Omental fat pad (tissue), 4 donors: ENCODE data around the gene NPTX1. TPM values are rescaled to one million over a fixed set of nuclear protein-coding genes. Genes with fewer than 3 reads are reported as not detected.

Experiments
- ATAC-seq: fragments of 150-250 bp; one replicate; pipeline ENCODE4 v1.9.1; 2016; ENCODE audit warnings: mild to moderate bottlenecking, moderate library complexity; ENCODE audit not compliant: low FRiP score
- DNase-seq: peaks from one replicate; pipeline ENCODE4 v3.0.0-alpha.2; 2019; ENCODE audit warnings: low spot score
- CTCF ChIP-seq, 3 donors: fragments of 450-650 bp; IDR thresholded peaks; one replicate each; pipeline ENCODE4 v1.5.1; 2016 to 2017; ENCODE audit warnings: antibody characterized with exemption in 3 of 3, mild to moderate bottlenecking in 3 of 3, moderate library complexity in 2 of 3
- small RNA-seq: library from RNA; depleted of rRNA; stranded (forward); fragments of <200 nt; gene quantifications from one replicate; pipeline ENCODE3, GENCODE V24; 2016
- total RNA-seq, 4 donors: library from RNA; depleted of rRNA; stranded (reverse); fragments of >200 nt; gene quantifications; one replicate each; pipeline ENCODE4 v1.1.0, GENCODE V29; 2016

Gene NPTX1
- total RNA-seq, 4 donors from 2014 or later = 0.16 to 0.96 (median 0.19) TPM; not detected in 1

- ATAC-seq = no peak
- DNase-seq = no peak
- no peak for TF ChIP-seq CTCF (IDR thresholded peaks at IDR 0.05)
These were observed 54.9 kb downstream of the NPTX1 start for GRCh38 chr17:80421381-80422090.

- no peak for DNase-seq
- no peak for ATAC-seq
- no peak for TF ChIP-seq CTCF (IDR thresholded peaks at IDR 0.05)
These were observed 57.2 kb downstream of the NPTX1 start for GRCh38 chr17:80419255-80419654.

GRCh38 chr17:80418589-80418988 lies 57.8 kb downstream of the NPTX1 start:
- TF ChIP-seq CTCF (IDR thresholded peaks at IDR 0.05) = no peak
- no peak for ATAC-seq
- no peak for DNase-seq

Small RNAs within 50 kb of the gene (small RNA-seq; reads per million reads assigned to genes)
- gene AC120024.2 = not detected
- gene AC120024.3 = not detected
- not detected for gene MIR4730

Other genes starting within 250 kb of the NPTX1 start
- 100 to 1,000 TPM in 2 of 4 donors, 10 to 100 TPM in 2; 83.6 to 205 (median 103) TPM for gene RNF213, start 215.8 kb downstream of the NPTX1 start, total RNA-seq
- gene ENDOV, start 61.4 kb downstream of the NPTX1 start, total RNA-seq = 10 to 100 TPM in 1 of 4 donors, 1 to 10 TPM in 3; 6.9 to 16.6 (median 8.1) TPM
- gene RPTOR, start 68.2 kb upstream of the NPTX1 start, total RNA-seq = 10 to 100 TPM; 23.6 to 37.0 (median 27.8) TPM